ENCODE results near the gene RPGRIP1L. TPM values are rescaled to one million over a fixed set of nuclear protein-coding genes. Genes with fewer than 3 reads are reported as not detected.

The RPGRIP1L gene
- total and polyA plus RNA-seq, 9 of the 15 experiments (the other 6 are each of a cell fraction or from before 2014, with no cell fraction given) = 3.2 to 7.7 (median 5.8) TPM

- no peak for TF ChIP-seq USF2 (CRISPR knock-in tag; IDR thresholded peaks at IDR 0.05)
These were observed 71.1 kb downstream of the RPGRIP1L start (continued) for GRCh38 chr16:53632526-53632925.

GRCh38 chr16:53631236-53632025 is 72.2 kb downstream of the RPGRIP1L start:
- no peak overlapping the region for H2AFZ ChIP-seq (ENCODE audit: low read depth, low read length)
- in situ Hi-C loops (cut with MboI) = no loop called here
- POLR2A ChIA-PET = no interaction called here
- FAIRE-seq = no peak
- H3K4me1 ChIP-seq (replicated peaks in 1 of 2; ENCODE audit: control insufficient read depth in 2 of 2, insufficient read depth in 2 of 2, low read length in 2 of 2) = no peaks in the 10 kb centered on the region
- no peaks in the 10 kb centered on the region for H4K20me1 ChIP-seq (replicated peaks; ENCODE audit: control insufficient read depth, insufficient read depth, low read length)
- no peaks in the 10 kb centered on the region for H3K27me3 ChIP-seq (ENCODE audit: control insufficient read depth in 2 of 2, insufficient read depth in 2 of 2, low read length in 2 of 2)
- BruUV-seq (replicated peaks) = no TSS peak
- H3K9me1 ChIP-seq (ENCODE audit: control insufficient read depth, insufficient read depth, low read length) = no peaks in the 10 kb centered on the region
- DNase-seq (ENCODE audit: extremely low read depth in 1 of 4, low spot score in 3 of 4) = no peak
- no peak overlapping the region for H3K27ac ChIP-seq (ENCODE audit: extremely low read depth, low read depth, low read length)
- TF ChIP-seq UBTF (IDR thresholded peaks at IDR 0.05; ENCODE audit: borderline replicate concordance in 1 of 2, low read depth in 2 of 2, low read length in 2 of 2) = no peak
- no peak for TF ChIP-seq ZBTB43 (CRISPR knock-in tag; IDR thresholded peaks at IDR 0.05)
- TF ChIP-seq ZKSCAN3 (CRISPR knock-in tag; IDR thresholded peaks at IDR 0.05) = no peak
- no peak for TF ChIP-seq ZZZ3 (IDR thresholded peaks at IDR 0.05)
- no peak for TF ChIP-seq NFRKB (IDR thresholded peaks at IDR 0.05; ENCODE audit: low read depth)
- no peak for TF ChIP-seq PHF8 (IDR thresholded peaks at IDR 0.05; ENCODE audit: borderline replicate concordance, low read length)
- no peak for TF ChIP-seq HMG20B (CRISPR knock-in tag; IDR thresholded peaks at IDR 0.05)
- TF ChIP-seq ZNF232 (CRISPR knock-in tag; IDR thresholded peaks at IDR 0.05) = no peak
- TF ChIP-seq SNIP1 (IDR thresholded peaks at IDR 0.05; ENCODE audit: low read depth) = no peak
- TF ChIP-seq, protein P1, sequence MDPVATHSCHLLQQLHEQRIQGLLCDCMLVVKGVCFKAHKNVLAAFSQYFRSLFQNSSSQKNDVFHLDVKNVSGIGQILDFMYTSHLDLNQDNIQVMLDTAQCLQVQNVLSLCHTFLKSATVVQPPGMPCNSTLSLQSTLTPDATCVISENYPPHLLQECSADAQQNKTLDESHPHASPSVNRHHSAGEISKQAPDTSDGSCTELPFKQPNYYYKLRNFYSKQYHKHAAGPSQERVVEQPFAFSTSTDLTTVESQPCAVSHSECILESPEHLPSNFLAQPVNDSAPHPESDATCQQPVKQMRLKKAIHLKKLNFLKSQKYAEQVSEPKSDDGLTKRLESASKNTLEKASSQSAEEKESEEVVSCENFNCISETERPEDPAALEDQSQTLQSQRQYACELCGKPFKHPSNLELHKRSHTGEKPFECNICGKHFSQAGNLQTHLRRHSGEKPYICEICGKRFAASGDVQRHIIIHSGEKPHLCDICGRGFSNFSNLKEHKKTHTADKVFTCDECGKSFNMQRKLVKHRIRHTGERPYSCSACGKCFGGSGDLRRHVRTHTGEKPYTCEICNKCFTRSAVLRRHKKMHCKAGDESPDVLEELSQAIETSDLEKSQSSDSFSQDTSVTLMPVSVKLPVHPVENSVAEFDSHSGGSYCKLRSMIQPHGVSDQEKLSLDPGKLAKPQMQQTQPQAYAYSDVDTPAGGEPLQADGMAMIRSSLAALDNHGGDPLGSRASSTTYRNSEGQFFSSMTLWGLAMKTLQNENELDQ (CRISPR knock-in tag; IDR thresholded peaks at IDR 0.05; ENCODE audit: borderline replicate concordance) = no peak
- WGBS (ENCODE audit: insufficient coverage, low coverage, missing lambda C conversion rate) = 34% methylated on average over 8 of the region's 8 CpGs
- CTCF ChIA-PET (ENCODE audit: low intra/inter-chr PET ratio) = no interaction called here
- no peak overlapping the region for H3K4me3 ChIP-seq
- intact Hi-C loops (cut with micrococcal nuclease) = no loop called here
- no peak for ATAC-seq
- H3K9ac ChIP-seq (ENCODE audit: insufficient read depth in 1 of 2, low read depth in 2 of 2, low read length in 2 of 2) = no peak overlapping the region
- no peaks in the 10 kb centered on the region for H3K79me2 ChIP-seq (ENCODE audit: control insufficient read depth, insufficient read depth, low read length)
- no peak overlapping the region for H3K4me2 ChIP-seq (ENCODE audit: insufficient read depth, low read length)
- H3K9me3 ChIP-seq (replicated peaks; ENCODE audit: control insufficient read depth, insufficient read depth, low read depth, low read length) = no peaks in the 10 kb centered on the region
- H3K36me3 ChIP-seq (ENCODE audit: control insufficient read depth, insufficient read depth, low read length) = no peaks in the 10 kb centered on the region
